ENCODE measurements around the gene GALNT10.

- no peak for TF ChIP-seq CTCF (IDR thresholded peaks at IDR 0.05)
- TF ChIP-seq ZFX (IDR thresholded peaks at IDR 0.05; ENCODE audit: borderline replicate concordance), result no peak
Observed at GRCh38 chr5:154408811-154409210, 218.3 kb downstream of the GALNT10 start.
